T-helper 1 cell treated with Interleukin-12 subunit alpha and Interleukin-12 subunit beta and Interleukin-4 antibody, amounts not matched to agents 30 ng/mL and 1 ng/mL, for 36 hours (primary cell): ENCODE results near the gene GPBP1. TPM values are rescaled to one million over a fixed set of nuclear protein-coding genes. Genes with fewer than 3 reads are reported as not detected.

Experiments
- total RNA-seq: library from RNA; stranded (reverse); gene quantifications from 2 replicates; pipeline ENCODE4 v1.2.3, GENCODE V29; 2022

Gene GPBP1
- total RNA-seq, 1 donor from 2014 or later = 103 TPM

Other genes with a start within 250 kb of the GPBP1 start
- gene MIER3, start 221.9 kb upstream of the GPBP1 start, total RNA-seq = 32.0 and 36.7 TPM in 2 replicates